Upper lobe of left lung (tissue), 6 donors: ENCODE measurements around the gene DIP2C. TPM values are rescaled to one million over a fixed set of nuclear protein-coding genes. Genes with fewer than 3 reads are reported as not detected.

Experiments
- ATAC-seq, 2 donors: fragments of 200-7000 bp; cut with Tn5 transposase; one replicate each; pipeline ENCODE4 v1.9.1; 2022; ENCODE audit warnings: mild to moderate bottlenecking in 2 of 2, moderate library complexity in 2 of 2; ENCODE audit not compliant: low FRiP score in 2 of 2
- DNase-seq, 2 donors: peaks; one replicate each; pipeline ENCODE4 v3.0.0-alpha.2; 2019 to 2020
- H3K27ac ChIP-seq, 4 donors: fragments of 200-600 bp; sonication (generic); one replicate each; pipeline ENCODE4 v1.5.1; 2016 to 2019
- H3K27me3 ChIP-seq, 4 donors: fragments of 200-600 bp; sonication (generic); one replicate each; pipeline ENCODE4 v1.5.1; 2017 to 2019
- H3K36me3 ChIP-seq, 4 donors: fragments of 200-600 bp; sonication (generic); one replicate each; pipeline ENCODE4 v1.5.1; 2016 to 2019
- H3K4me1 ChIP-seq, 4 donors: fragments of 200-600 bp; sonication (generic); one replicate each; pipeline ENCODE4 v1.5.1; 2018 to 2019
- H3K4me3 ChIP-seq, 4 donors: fragments of 200-600 bp; sonication (generic); one replicate each; pipeline ENCODE4 v1.5.1; 2017 to 2019; ENCODE audit warnings: mild to moderate bottlenecking in 2 of 4, moderate library complexity in 1 of 4
- H3K9me3 ChIP-seq, 4 donors: fragments of 200-600 bp; sonication (generic); one replicate each; pipeline ENCODE4 v1.5.1; 2018 to 2019
- EP300 ChIP-seq, 4 donors: sonication (generic); formaldehyde crosslinking; IDR thresholded peaks; one replicate each; pipeline ENCODE4 v1.5.1; 2017; ENCODE audit warnings: antibody characterized with exemption in 4 of 4, control low read depth in 2 of 4
- POLR2A ChIP-seq, 4 donors: fragments of 450-650 bp; IDR thresholded peaks; one replicate each; pipeline ENCODE4 v1.5.1; 2016 to 2017; ENCODE audit warnings: antibody characterized with exemption in 4 of 4, mild to moderate bottlenecking in 2 of 4
- POLR2AphosphoS5 ChIP-seq, 2 donors: sonication (generic); formaldehyde crosslinking; IDR thresholded peaks; one replicate each; pipeline ENCODE4 v1.5.1; 2017; ENCODE audit warnings: antibody characterized with exemption in 2 of 2
- WGBS, 2 donors: methylation state at CpG; one replicate each; pipeline ENCODE4 v1.1.5; 2017 to 2018; 5-methylcytosine and 5-hydroxymethylcytosine counted together
- total RNA-seq, 6 donors: library from RNA; depleted of rRNA in 4 of 6; stranded (reverse); fragments of >200 nt in 4 of 6; gene quantifications; one replicate each; pipeline versions ENCODE4 v1.1.0 to v1.2.1, GENCODE V29; 2016 to 2021
- TF ChIP-seq, protein P1 (sequence below), 6 experiments: fragments of 450-650 bp in 4 of 6; fragments of 200-600 bp in 2 of 6; sonication (generic) in 2 of 6; IDR thresholded peaks; one replicate each; pipeline ENCODE4 v1.5.1; 2016 to 2019; ENCODE audit warnings: antibody characterized with exemption in 6 of 6
- donor health status: DM: no; HTN: no; CAD: no; lungs with moderate emphysema.
- donor health status: DM: no; HTN: yes; CAD: no; lungs with severe emphysema.

Gene DIP2C
- total RNA-seq, 6 donors from 2014 or later: 11.6 to 32.5 (median 14.7) TPM

DNA sequence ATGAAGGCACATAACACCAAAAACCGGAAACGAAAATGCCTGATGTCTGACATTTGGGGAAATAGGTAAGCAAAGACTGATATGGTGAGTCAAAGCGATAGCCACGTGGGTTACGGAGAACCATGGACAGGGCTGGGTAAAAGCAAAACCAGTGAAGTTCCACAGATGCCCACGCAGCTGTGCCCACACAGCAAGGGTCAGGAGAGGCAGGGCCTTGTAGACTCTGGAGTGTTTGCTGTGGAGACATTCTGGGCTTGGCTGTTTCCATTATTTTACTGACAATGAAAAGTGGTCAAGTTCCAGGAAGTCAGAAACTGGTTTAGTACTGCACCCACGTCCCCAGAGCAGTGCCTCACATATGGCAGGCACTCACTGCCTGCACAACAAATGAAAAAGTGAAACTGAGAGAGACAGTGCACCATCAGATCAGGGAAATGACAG, 405.5 kb downstream of the DIP2C start:
- H3K4me1 ChIP-seq: peaks cover 0 to 5% (median 1%) of the 10 kb centered on the region in 4 donors
- 79 to 87% methylated on average over 7 of the region's 7 CpGs for WGBS, 2 donors
- DNase-seq (no peak), ATAC-seq (no peak)
- peaks cover 0 to 39% (median 16%) of the 10 kb centered on the region in 4 donors for H3K36me3 ChIP-seq
- H3K27ac ChIP-seq: no peak overlapping the region
- no peaks in the 10 kb centered on the region for H3K9me3 ChIP-seq
- H3K4me3 ChIP-seq: no peak overlapping the region
- TF ChIP-seq EP300 (IDR thresholded peaks at IDR 0.05) (no peak), POLR2A (IDR thresholded peaks at IDR 0.05) (no peak), POLR2AphosphoS5 (IDR thresholded peaks at IDR 0.05) (no peak)
- TF ChIP-seq, protein P1, sequence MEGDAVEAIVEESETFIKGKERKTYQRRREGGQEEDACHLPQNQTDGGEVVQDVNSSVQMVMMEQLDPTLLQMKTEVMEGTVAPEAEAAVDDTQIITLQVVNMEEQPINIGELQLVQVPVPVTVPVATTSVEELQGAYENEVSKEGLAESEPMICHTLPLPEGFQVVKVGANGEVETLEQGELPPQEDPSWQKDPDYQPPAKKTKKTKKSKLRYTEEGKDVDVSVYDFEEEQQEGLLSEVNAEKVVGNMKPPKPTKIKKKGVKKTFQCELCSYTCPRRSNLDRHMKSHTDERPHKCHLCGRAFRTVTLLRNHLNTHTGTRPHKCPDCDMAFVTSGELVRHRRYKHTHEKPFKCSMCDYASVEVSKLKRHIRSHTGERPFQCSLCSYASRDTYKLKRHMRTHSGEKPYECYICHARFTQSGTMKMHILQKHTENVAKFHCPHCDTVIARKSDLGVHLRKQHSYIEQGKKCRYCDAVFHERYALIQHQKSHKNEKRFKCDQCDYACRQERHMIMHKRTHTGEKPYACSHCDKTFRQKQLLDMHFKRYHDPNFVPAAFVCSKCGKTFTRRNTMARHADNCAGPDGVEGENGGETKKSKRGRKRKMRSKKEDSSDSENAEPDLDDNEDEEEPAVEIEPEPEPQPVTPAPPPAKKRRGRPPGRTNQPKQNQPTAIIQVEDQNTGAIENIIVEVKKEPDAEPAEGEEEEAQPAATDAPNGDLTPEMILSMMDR (IDR thresholded peaks at IDR 0.05): no peak
- no peaks in the 10 kb centered on the region for H3K27me3 ChIP-seq

DNA sequence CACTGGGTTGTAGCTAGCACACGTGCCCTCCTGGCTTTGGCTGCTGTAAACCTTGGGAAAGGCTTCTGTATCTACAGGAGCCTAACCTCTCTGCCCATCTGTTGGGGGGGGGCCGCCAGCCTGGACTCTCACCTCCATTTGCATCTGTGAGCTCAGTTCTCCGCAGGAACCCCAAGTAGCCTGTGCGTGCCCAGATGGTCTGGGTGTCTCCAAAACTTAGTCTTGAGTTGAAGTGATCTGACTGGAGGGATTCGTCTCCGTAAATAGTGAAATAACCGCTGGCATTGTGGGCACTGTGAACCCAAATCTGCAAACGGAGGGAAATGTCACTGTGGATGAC, 406.4 kb downstream of the DIP2C start:
- Histone ChIP-seq H3K27ac (no peak overlapping the region), H3K4me1 (peaks cover 0 to 5% (median 1%) of the 10 kb centered on the region in 4 donors), H3K27me3 (no peaks in the 10 kb centered on the region), H3K9me3 (no peaks in the 10 kb centered on the region), H3K36me3 (peaks cover 0 to 39% (median 16%) of the 10 kb centered on the region in 4 donors), H3K4me3 (no peak overlapping the region)
- TF ChIP-seq, protein P1 (IDR thresholded peaks at IDR 0.05): no peak
- TF ChIP-seq EP300 (IDR thresholded peaks at IDR 0.05): no peak
- no peak for DNase-seq
- ATAC-seq: no peak
- WGBS, 2 donors: 91 to 100% methylated on average over 8 of the region's 8 CpGs

DNA sequence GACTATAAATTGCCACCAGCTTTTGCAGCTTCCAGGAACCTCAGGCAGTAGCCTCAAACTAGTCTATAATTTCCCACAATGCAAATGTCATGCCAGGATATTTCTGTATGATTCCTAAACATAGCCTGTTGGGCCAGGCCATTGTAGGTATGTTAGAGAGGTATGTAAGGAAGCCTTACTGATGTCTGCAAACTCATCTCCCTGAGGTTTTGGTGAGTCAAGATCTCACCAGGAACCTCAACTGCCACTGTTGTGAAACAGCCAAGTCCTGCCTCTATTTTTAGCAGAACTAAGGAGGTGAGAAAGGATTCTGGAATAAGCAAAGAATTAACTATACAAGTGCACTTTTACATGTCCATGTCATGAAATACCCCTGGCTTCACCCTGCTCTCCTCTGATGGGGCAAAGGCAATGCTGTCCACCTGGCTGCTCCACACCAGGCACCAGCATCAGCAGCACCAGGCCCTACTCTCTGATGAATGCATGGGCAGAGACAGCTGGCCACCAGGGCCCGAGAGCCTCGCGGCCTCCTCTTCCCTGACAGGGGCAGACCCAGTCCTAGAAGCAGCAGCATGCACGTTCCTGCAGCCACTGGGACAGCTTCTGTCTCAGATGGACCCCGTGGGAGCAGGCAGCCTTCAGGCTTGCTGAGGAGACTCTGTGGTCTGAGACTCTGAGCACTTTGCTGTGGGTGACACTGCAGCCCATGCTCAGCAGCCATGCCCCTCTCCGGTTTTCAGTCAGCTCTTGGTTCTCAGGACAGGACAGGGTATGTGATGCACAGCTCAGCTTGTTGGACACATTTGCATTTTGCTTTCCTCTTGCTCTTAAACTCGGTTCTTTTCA, 407.0 kb downstream of the DIP2C start:
- no peaks in the 10 kb centered on the region for H3K9me3 ChIP-seq
- WGBS, 2 donors: 65 to 84% methylated on average over 5 to 7 of the region's 7 CpGs
- ATAC-seq: no peak
- peaks cover 0 to 39% (median 17%) of the 10 kb centered on the region in 4 donors for H3K36me3 ChIP-seq
- H3K4me3 ChIP-seq: no peak overlapping the region
- peaks cover 0 to 5% (median 1%) of the 10 kb centered on the region in 4 donors for H3K4me1 ChIP-seq
- peak in 1 of 2 donors; percentile 58 for DNase-seq
- H3K27me3 ChIP-seq: no peaks in the 10 kb centered on the region
- TF ChIP-seq POLR2A (IDR thresholded peaks at IDR 0.05) (no peak), POLR2AphosphoS5 (IDR thresholded peaks at IDR 0.05) (no peak), EP300 (IDR thresholded peaks at IDR 0.05) (no peak)
- TF ChIP-seq, protein P1 (IDR thresholded peaks at IDR 0.05): no peak
- H3K27ac ChIP-seq: no peak overlapping the region

DNA sequence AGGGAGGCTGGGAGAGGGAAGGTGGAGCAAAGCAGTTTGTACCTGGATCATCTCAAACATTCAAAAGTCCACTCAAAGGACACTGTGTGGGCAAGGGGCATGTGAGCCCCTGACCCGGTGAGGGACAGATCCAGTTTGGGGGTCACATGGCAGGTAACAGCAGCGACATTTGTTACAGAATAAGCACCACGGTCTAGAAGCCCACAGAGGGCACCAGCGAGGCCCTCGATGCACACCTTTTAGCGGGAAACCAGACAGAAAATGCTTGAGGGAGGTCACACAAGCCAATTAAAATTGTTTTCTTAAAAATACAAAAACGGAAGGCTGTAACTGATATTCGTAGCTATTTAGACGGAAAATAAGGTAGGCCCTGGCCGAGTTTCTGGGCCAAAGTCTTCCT, 409.8 kb downstream of the DIP2C start:
- TF ChIP-seq POLR2A (IDR thresholded peaks at IDR 0.05) (no peak), EP300 (IDR thresholded peaks at IDR 0.05) (no peak), POLR2AphosphoS5 (IDR thresholded peaks at IDR 0.05) (no peak)
- TF ChIP-seq, protein P1 (IDR thresholded peaks at IDR 0.05): no peak
- no peak for ATAC-seq
- Histone ChIP-seq H3K4me1 (no peaks in the 10 kb centered on the region), H3K36me3 (peaks cover 0 to 40% (median 16%) of the 10 kb centered on the region in 4 donors), H3K9me3 (no peaks in the 10 kb centered on the region), H3K27ac (no peak overlapping the region), H3K27me3 (no peaks in the 10 kb centered on the region), H3K4me3 (no peak overlapping the region)
- DNase-seq: no peak
- 89 to 91% methylated on average over 10 of the region's 10 CpGs for WGBS, 2 donors

DNA sequence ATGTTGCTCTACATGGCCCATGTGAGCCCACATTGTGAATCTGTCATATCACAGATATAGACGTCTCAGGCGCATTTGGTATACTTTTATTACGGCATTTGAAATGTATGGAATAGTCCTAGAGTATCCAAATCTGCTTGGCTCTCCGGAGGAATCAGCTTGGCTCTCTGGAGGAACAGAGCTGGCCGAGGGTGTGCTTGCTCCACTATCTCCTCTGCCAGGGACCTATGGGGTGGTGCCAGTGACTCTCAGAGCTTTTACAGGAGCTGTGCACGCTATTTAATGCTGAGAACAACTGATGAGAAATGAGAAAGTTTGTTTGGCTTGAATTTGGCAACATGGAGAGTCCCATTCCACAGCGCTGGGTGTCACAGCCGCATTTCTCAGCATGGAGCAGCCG, 410.2 kb downstream of the DIP2C start:
- TF ChIP-seq POLR2AphosphoS5 (IDR thresholded peaks at IDR 0.05) (no peak), POLR2A (IDR thresholded peaks at IDR 0.05) (no peak), EP300 (IDR thresholded peaks at IDR 0.05) (no peak)
- TF ChIP-seq, protein P1 (IDR thresholded peaks at IDR 0.05): no peak
- no peaks in the 10 kb centered on the region for H3K27me3 ChIP-seq
- no peak for DNase-seq

More for the DNA sequence above, 410.2 kb downstream of the DIP2C start:
- Histone ChIP-seq H3K4me1 (no peaks in the 10 kb centered on the region), H3K36me3 (peaks cover 0 to 38% (median 16%) of the 10 kb centered on the region in 4 donors), H3K4me3 (no peak overlapping the region), H3K9me3 (no peaks in the 10 kb centered on the region), H3K27ac (no peak overlapping the region)
- 91 to 96% methylated on average over 9 of the region's 9 CpGs for whole genome bisulfite sequencing, 2 donors
- ATAC-seq: no peak
